AG20443 (cell line): Measurements from ENCODE around the gene SYNE2.
"Not testable (repeated sequence)": the region's sequence is repeated elsewhere in the genome, so short reads cannot be mapped to it uniquely, and the experiment has no call there.

ENCODE experiments used
- DNase-seq: peaks from one replicate; pipeline ENCODE4 v3.0.0; 2012; ENCODE audit warnings: low spot score, mixed read lengths

SYNE2 gene

GRCh38 chr14:64074961-64075612, 222.3 kb downstream of the SYNE2 start:
- DNase-seq, result peak; percentile 27

- no peak for DNase-seq
Observed at GRCh38 chr14:64075613-64076005, 222.8 kb downstream of the SYNE2 start.

- DNase-seq, result no peak
Observed at GRCh38 chr14:64080452-64080851, 227.6 kb downstream of the SYNE2 start.

GRCh38 chr14:64081174-64081746, 228.5 kb downstream of the SYNE2 start:
- DNase-seq, result no peak

- no peak for DNase-seq
Observed at GRCh38 chr14:64082837-64083236, 230.0 kb downstream of the SYNE2 start.

GRCh38 chr14:64088647-64088964, 235.8 kb downstream of the SYNE2 start:
- no peak for DNase-seq

- no peak for DNase-seq
Observed at GRCh38 chr14:64089920-64090319, 237.1 kb downstream of the SYNE2 start.

GRCh38 chr14:64091217-64091616, 238.4 kb downstream of the SYNE2 start:
- DNase-seq, result no peak

- DNase-seq, result no peak
Observed at GRCh38 chr14:64092338-64092737, 239.5 kb downstream of the SYNE2 start.

- DNase-seq, result no peak
Observed at GRCh38 chr14:64092940-64093339, 240.1 kb downstream of the SYNE2 start.

GRCh38 chr14:64095620-64096019, 242.8 kb downstream of the SYNE2 start:
- DNase-seq, result peak; percentile 15

- no peak for DNase-seq
Observed at GRCh38 chr14:64098120-64098519, 245.3 kb downstream of the SYNE2 start.

- DNase-seq, result no peak
Observed at GRCh38 chr14:64107438-64107837, 254.6 kb downstream of the SYNE2 start.

GRCh38 chr14:64109819-64110554, 257.2 kb downstream of the SYNE2 start:
- DNase-seq, result no peak

GRCh38 chr14:64110802-64111201, 258.0 kb downstream of the SYNE2 start:
- no peak for DNase-seq

GRCh38 chr14:64112867-64113678, 260.3 kb downstream of the SYNE2 start:
- no peak for DNase-seq

GRCh38 chr14:64114166-64114565, 261.4 kb downstream of the SYNE2 start:
- DNase-seq, result no peak

- DNase-seq, result no peak
Observed at GRCh38 chr14:64114796-64115195, 262.0 kb downstream of the SYNE2 start.

GRCh38 chr14:64115401-64115800, 262.6 kb downstream of the SYNE2 start:
- no peak for DNase-seq

GRCh38 chr14:64117671-64118402, 265.0 kb downstream of the SYNE2 start:
- peak; percentile 76 for DNase-seq

- DNase-seq, result not testable (repeated sequence)
Observed at GRCh38 chr14:64118403-64118742, 265.6 kb downstream of the SYNE2 start.

GRCh38 chr14:64118892-64119291, 266.1 kb downstream of the SYNE2 start:
- DNase-seq, result no peak
